Measurements from ENCODE around the gene MYO9A. TPM values are rescaled to one million over a fixed set of nuclear protein-coding genes. Genes with fewer than 3 reads are reported as not detected.
A peak's percentile ranks its signal among the peaks of the same experiment; 100 is the strongest.

MYO9A gene
- total and polyA plus RNA-seq, 11 donors, result 3.2 to 33.9 (median 29.9) TPM

DNA sequence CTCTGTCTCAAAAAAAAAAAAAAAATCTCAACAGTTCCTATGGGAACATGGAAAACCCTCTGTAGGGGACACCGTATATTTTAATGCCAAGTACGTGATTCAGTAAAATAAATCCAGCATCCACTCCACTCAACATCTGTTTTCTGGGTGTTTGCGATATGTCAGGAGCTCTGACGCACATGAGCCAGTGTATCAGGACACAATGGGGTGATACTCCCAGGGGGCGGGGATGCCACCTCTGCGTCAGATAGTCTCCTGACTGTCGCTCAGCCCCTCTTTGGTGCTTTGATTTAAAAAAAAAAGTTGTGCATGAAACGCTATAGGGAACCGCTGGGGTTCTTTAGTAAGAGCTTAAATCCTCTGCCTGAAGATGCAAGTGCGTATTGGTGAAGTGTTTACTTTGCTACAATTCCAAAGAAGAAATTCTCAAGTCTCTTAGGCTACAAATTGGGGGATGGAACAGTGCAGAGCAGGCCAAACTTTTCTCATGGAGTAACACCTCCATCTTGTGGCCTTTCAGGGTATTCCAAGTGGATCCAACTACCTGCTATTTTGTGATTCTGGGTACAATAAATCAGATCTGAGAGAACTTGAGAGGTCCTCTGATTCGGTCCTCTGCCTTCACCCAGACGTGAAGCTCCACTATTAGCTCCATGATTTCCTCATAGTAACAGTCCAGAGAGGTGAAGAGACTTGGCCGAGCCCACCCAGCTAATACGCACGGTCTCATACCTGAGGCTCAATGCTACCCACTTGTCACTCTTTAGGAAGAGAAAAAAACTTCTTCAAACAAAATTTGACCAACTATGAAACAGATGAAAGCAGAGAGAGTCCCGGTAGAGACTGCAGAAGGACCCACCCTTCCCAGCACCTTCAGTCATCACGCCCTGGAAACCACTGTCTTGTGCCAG, 316.9 kb downstream of the MYO9A start:
- peak; percentile 57 to 84 (median 82) for ATAC-seq
- no peaks in the 10 kb centered on the region for H3K9me3 ChIP-seq
- 61 to 65% (median 62%) methylated on average over 17 of the region's 17 CpGs for WGBS, 4 donors

DNA sequence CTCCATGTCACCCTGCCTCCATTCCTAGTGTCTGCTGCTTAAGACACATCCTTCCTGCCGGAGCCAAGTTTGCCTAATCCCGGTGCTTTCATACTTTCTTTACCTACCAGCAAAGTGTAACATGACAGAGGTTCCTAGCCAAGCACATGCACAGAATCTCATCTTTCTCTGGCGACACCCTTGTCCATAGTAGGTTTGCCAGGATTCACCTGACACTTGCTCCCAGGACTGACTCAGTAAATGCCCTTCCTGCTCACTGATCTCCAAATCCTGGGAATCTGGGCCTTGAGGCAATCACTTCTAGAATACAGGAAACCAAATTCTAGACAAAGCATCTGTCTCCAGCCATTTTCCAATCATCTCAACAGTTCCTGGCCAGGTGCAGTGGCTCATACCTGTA, 317.8 kb downstream of the MYO9A start:
- WGBS, 4 donors, result 89 to 90% (median 89%) methylated on average over 3 of the region's 3 CpGs

More for the DNA sequence above, 316.9 kb downstream of the MYO9A start:
- no peak overlapping the region for H3K4me3 ChIP-seq
- DNase-seq, result no peak
- TF ChIP-seq, protein P1, sequence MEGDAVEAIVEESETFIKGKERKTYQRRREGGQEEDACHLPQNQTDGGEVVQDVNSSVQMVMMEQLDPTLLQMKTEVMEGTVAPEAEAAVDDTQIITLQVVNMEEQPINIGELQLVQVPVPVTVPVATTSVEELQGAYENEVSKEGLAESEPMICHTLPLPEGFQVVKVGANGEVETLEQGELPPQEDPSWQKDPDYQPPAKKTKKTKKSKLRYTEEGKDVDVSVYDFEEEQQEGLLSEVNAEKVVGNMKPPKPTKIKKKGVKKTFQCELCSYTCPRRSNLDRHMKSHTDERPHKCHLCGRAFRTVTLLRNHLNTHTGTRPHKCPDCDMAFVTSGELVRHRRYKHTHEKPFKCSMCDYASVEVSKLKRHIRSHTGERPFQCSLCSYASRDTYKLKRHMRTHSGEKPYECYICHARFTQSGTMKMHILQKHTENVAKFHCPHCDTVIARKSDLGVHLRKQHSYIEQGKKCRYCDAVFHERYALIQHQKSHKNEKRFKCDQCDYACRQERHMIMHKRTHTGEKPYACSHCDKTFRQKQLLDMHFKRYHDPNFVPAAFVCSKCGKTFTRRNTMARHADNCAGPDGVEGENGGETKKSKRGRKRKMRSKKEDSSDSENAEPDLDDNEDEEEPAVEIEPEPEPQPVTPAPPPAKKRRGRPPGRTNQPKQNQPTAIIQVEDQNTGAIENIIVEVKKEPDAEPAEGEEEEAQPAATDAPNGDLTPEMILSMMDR (IDR thresholded peaks at IDR 0.05), result peak; percentile 72 to 91 (median 84)
- no peak for TF ChIP-seq POLR2A (IDR thresholded peaks at IDR 0.05)
- H3K36me3 ChIP-seq, result no peaks in the 10 kb centered on the region
- H3K27ac ChIP-seq, result no peak overlapping the region
- H3K4me1 ChIP-seq, result peaks cover 0 to 8% (median 2%) of the 10 kb centered on the region in 12 donors
- H3K27me3 ChIP-seq, result no peaks in the 10 kb centered on the region
- intact Hi-C loops (cut with DNase I), result loop anchor here (1.0 to 10.0 kb wide), 13 partner anchors 56 to 686 kb away; partner anchors contain the start of gene THSD4 (in 2 of the 10)

DNA sequence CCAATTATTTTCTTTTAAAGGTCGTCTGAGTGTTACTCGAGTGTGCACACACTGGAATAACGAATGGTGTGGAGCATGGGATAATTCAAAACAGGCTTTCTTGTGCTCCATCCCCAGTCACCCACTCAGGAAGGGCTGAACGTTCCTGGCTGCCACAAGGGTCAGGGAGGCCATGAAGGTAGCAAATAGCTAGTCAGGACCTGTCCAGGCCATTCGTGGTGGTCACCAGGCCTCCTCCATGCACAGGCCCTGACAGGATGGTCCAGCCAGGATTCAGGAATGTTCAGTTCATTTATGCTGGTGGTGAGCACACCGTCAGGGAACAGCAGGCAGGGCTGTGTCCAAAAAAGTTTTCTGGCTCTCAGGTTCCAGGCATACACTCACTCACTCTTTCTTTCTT, 319.3 kb downstream of the MYO9A start:
- DNase-seq, result no peak
- no peaks in the 10 kb centered on the region for H3K36me3 ChIP-seq
- WGBS, 4 donors, result 71 to 87% (median 78%) methylated on average over 6 of the region's 6 CpGs
- TF ChIP-seq, protein P1 (IDR thresholded peaks at IDR 0.05), result no peak
- TF ChIP-seq POLR2A (IDR thresholded peaks at IDR 0.05), result no peak
- H3K4me1 ChIP-seq, result peaks cover 0 to 4% (median 0%) of the 10 kb centered on the region in 12 donors
- no peak for ATAC-seq
- H3K27ac ChIP-seq, result no peak overlapping the region
- intact Hi-C loops (cut with DNase I), result loop anchor here in 1 of 10 donors (2.0 kb wide), 1 partner anchor 52 kb away; no protein-coding TSS in a partner anchor
- no peaks in the 10 kb centered on the region for H3K9me3 ChIP-seq
- H3K4me3 ChIP-seq, result no peak overlapping the region
- no peaks in the 10 kb centered on the region for H3K27me3 ChIP-seq

More for the DNA sequence above, 317.8 kb downstream of the MYO9A start:
- no peak for DNase-seq
- Histone ChIP-seq H3K4me1 (peaks cover 0 to 8% (median 2%) of the 10 kb centered on the region in 12 donors), H3K27ac (no peak overlapping the region), H3K36me3 (no peaks in the 10 kb centered on the region), H3K4me3 (no peak overlapping the region), H3K9me3 (no peaks in the 10 kb centered on the region), H3K27me3 (no peaks in the 10 kb centered on the region)
- intact Hi-C loops (cut with DNase I), result loop anchor here (1.0 to 10.0 kb wide), 13 partner anchors 55 to 685 kb away; partner anchors contain the start of gene THSD4 (in 2 of the 10)
- TF ChIP-seq, protein P1 (IDR thresholded peaks at IDR 0.05), result no peak
- no peak for TF ChIP-seq POLR2A (IDR thresholded peaks at IDR 0.05)
- ATAC-seq, result no peak

DNA sequence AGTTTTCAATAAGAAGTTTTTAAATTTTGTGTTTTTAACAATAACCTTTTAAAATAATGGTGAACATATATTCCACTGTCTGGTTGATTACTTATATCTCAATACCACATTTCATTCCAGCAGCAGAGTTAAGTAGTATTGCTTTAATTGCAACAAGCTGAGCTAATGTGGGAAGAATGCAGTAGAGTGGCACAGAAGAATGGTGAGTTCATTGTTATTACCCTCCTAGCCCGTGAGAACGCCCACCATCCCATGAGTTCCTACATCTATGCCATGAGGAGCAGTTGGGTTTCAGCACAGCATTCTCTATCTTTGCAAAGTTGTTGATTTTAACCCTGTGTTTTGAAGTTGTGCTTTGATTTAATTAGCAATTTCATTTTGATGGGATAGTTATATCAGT, 325.4 kb downstream of the MYO9A start:
- no peaks in the 10 kb centered on the region for H3K36me3 ChIP-seq
- TF ChIP-seq POLR2A (IDR thresholded peaks at IDR 0.05), result no peak
- TF ChIP-seq, protein P1 (IDR thresholded peaks at IDR 0.05), result no peak
- ATAC-seq (peak in 1 of 4 donors; percentile 55), DNase-seq (no peak)
- intact Hi-C loops (cut with DNase I), result no loop called here
- peaks cover 0 to 4% (median 0%) of the 10 kb centered on the region in 12 donors for H3K4me1 ChIP-seq
- no peak overlapping the region for H3K4me3 ChIP-seq
- H3K27ac ChIP-seq, result no peak overlapping the region
- no peaks in the 10 kb centered on the region for H3K27me3 ChIP-seq
- WGBS, 4 donors, result 15 to 33% (median 30%) methylated on average over 2 of the region's 2 CpGs
- H3K9me3 ChIP-seq, result no peaks in the 10 kb centered on the region

All from heart left ventricle (tissue), 16 donors.